Ishikawa (cell line): ENCODE results near the gene VPS26C.

Experiments
- CEBPB ChIP-seq: IDR thresholded peaks from 2 replicates; pipeline ENCODE4 v1.6.1; 2012
- EP300 ChIP-seq: IDR thresholded peaks from 2 replicates; pipeline ENCODE4 v1.6.1; 2012; ENCODE audit warnings: borderline replicate concordance
- FOXM1 ChIP-seq: IDR thresholded peaks from 2 replicates; pipeline ENCODE4 v1.6.1; 2012; ENCODE audit warnings: low read depth, borderline replicate concordance
- MAX ChIP-seq: IDR thresholded peaks from 2 replicates; pipeline ENCODE4 v1.6.1; 2012
- NFIC ChIP-seq: IDR thresholded peaks from 2 replicates; pipeline ENCODE4 v1.6.1; 2012
- RAD21 ChIP-seq: IDR thresholded peaks from 2 replicates; pipeline ENCODE4 v1.6.1; 2012; ENCODE audit warnings: low read depth
- REST ChIP-seq: IDR thresholded peaks from 2 replicates; pipeline ENCODE4 v1.6.1; 2012; ENCODE audit warnings: low read depth, mild to moderate bottlenecking
- TAF1 ChIP-seq: IDR thresholded peaks from 2 replicates; pipeline ENCODE4 v1.6.1; 2012; ENCODE audit warnings: low read depth, mild to moderate bottlenecking
- TCF12 ChIP-seq: IDR thresholded peaks from 2 replicates; pipeline ENCODE4 v1.6.1; 2012; ENCODE audit warnings: low read depth
- USF1 ChIP-seq: IDR thresholded peaks from 2 replicates; pipeline ENCODE4 v1.6.1; 2012
- YY1 ChIP-seq: IDR thresholded peaks from 2 replicates; pipeline ENCODE4 v1.6.1; 2012; ENCODE audit warnings: low read depth
- ZBTB7A ChIP-seq: IDR thresholded peaks from 2 replicates; pipeline ENCODE4 v1.6.1; 2012; ENCODE audit warnings: low read depth

- TF ChIP-seq MAX = no peak
- no peak for TF ChIP-seq EP300
- no peak for TF ChIP-seq REST
- TF ChIP-seq YY1 = no peak
- no peak for TF ChIP-seq RAD21
- TF ChIP-seq FOXM1 = no peak
- no peak for TF ChIP-seq CEBPB
- TF ChIP-seq TAF1 = no peak
- no peak for TF ChIP-seq USF1
- no peak for TF ChIP-seq ZBTB7A
- TF ChIP-seq NFIC = no peak
- no peak for TF ChIP-seq TCF12
Measured at GRCh38 chr21:37292041-37292440, 24.9 kb upstream of the VPS26C start.
